LoVo (cell line): Measurements from ENCODE around the gene AGAP3.
A peak's percentile ranks its signal among the peaks of the same experiment; 100 is the strongest.
"Not testable (repeated sequence)": the region's sequence is repeated elsewhere in the genome, so short reads cannot be mapped to it uniquely, and the experiment has no call there.

Experiments used
- DNase-seq: peaks from one replicate; pipeline ENCODE4 v3.0.0-alpha.2; 2016; ENCODE audit warnings: low spot score

Gene AGAP3

GRCh38 chr7:151085691-151086620, at the start of gene AGAP3:
Gene AGAP3, plus strand, starts transcription at chr7:151086475. Its CDS starts 267 bp downstream, at chr7:151086742.
- DNase-seq: peak; percentile 86

GRCh38 chr7:151038951-151039849, 47.1 kb upstream of the AGAP3 start:
- DNase-seq: peak; percentile 78

- DNase-seq: no peak
Observed at GRCh38 chr7:151039850-151040548, 46.3 kb upstream of the AGAP3 start.

- DNase-seq: no peak
Observed at GRCh38 chr7:151040616-151041375, 45.5 kb upstream of the AGAP3 start.

GRCh38 chr7:151043449-151043848, 42.8 kb upstream of the AGAP3 start:
- DNase-seq: not testable (repeated sequence)

GRCh38 chr7:151043959-151044358, 42.3 kb upstream of the AGAP3 start:
- DNase-seq: no peak

- no peak for DNase-seq
Observed at GRCh38 chr7:151045262-151045661, 41.0 kb upstream of the AGAP3 start.

- DNase-seq: no peak
Observed at GRCh38 chr7:151045967-151046366, 40.3 kb upstream of the AGAP3 start.

GRCh38 chr7:151046603-151047573, 39.4 kb upstream of the AGAP3 start:
- DNase-seq: no peak

- DNase-seq: no peak
Observed at GRCh38 chr7:151047976-151048815, 38.1 kb upstream of the AGAP3 start, which contains the start of gene ASIC3. Gene ASIC3, plus strand, starts transcription at chr7:151048531. Its CDS starts 355 bp downstream, at chr7:151048886.

GRCh38 chr7:151048911-151049463, 37.3 kb upstream of the AGAP3 start:
- DNase-seq: no peak

GRCh38 chr7:151051108-151051507, 35.2 kb upstream of the AGAP3 start:
- no peak for DNase-seq

GRCh38 chr7:151053096-151053495, 33.2 kb upstream of the AGAP3 start:
- no peak for DNase-seq

- no peak for DNase-seq
Observed at GRCh38 chr7:151053751-151054150, 32.5 kb upstream of the AGAP3 start.

GRCh38 chr7:151056283-151056665, 30.0 kb upstream of the AGAP3 start:
- DNase-seq: no peak

GRCh38 chr7:151056666-151057505, 29.4 kb upstream of the AGAP3 start:
- no peak for DNase-seq

- no peak for DNase-seq
Observed at GRCh38 chr7:151057506-151057988, 28.7 kb upstream of the AGAP3 start, which contains the start of gene CDK5. Gene CDK5, minus strand, starts transcription at chr7:151057897. Its CDS starts 49 bp downstream, at chr7:151057848.
